NB4 (cell line): ENCODE data around the gene NTNG2.

Experiments used
- DNase-seq: peaks from one replicate; pipeline ENCODE4 v3.0.0; 2010; ENCODE audit warnings: low read depth
- H3K4me3 ChIP-seq: one replicate; pipeline ENCODE4 v1.5.1; 2011; ENCODE audit warnings: mild to moderate bottlenecking, low read depth, low read length, moderate library complexity
- MYC ChIP-seq: IDR thresholded peaks from 2 replicates; pipeline ENCODE4 v1.6.1; 2011; ENCODE audit warnings: low read depth, low read length
- POLR2A ChIP-seq: IDR thresholded peaks from 2 replicates; pipeline ENCODE4 v1.6.1; 2011; ENCODE audit warnings: mild to moderate bottlenecking; ENCODE audit not compliant: insufficient read length; ENCODE audit errors: extremely low read depth
- TF ChIP-seq, protein P1 (sequence below): IDR thresholded peaks from one replicate; pipeline ENCODE4 v1.5.1; 2012; ENCODE audit warnings: low read depth, low read length
- TF ChIP-seq, protein P2 (sequence below): IDR thresholded peaks from 2 replicates; pipeline ENCODE4 v1.6.1; 2011; ENCODE audit warnings: low read depth, low read length

NTNG2 gene

DNA sequence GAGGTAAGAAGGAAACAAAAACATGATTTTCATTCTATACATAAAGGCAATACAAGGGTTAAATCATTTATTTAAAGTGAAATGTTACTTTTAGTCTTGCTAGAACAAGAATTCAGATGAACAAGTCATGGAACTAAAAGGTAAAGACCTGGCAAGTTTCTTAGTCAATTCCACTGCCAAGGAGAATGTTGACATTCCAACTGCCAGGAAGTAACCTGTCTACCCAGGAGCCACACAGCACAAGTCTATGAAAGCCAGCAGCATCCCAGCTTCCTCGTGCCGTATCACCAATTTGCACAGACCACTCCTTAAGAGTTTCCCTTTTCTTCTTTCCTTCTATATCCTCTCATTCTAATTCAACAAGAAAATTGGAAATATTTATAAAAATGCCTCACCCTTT is 113.0 kb downstream of the NTNG2 start:
- TF ChIP-seq POLR2A (no peak), MYC (no peak)
- TF ChIP-seq, protein P1, sequence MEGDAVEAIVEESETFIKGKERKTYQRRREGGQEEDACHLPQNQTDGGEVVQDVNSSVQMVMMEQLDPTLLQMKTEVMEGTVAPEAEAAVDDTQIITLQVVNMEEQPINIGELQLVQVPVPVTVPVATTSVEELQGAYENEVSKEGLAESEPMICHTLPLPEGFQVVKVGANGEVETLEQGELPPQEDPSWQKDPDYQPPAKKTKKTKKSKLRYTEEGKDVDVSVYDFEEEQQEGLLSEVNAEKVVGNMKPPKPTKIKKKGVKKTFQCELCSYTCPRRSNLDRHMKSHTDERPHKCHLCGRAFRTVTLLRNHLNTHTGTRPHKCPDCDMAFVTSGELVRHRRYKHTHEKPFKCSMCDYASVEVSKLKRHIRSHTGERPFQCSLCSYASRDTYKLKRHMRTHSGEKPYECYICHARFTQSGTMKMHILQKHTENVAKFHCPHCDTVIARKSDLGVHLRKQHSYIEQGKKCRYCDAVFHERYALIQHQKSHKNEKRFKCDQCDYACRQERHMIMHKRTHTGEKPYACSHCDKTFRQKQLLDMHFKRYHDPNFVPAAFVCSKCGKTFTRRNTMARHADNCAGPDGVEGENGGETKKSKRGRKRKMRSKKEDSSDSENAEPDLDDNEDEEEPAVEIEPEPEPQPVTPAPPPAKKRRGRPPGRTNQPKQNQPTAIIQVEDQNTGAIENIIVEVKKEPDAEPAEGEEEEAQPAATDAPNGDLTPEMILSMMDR: no peak
- TF ChIP-seq, protein P2, sequence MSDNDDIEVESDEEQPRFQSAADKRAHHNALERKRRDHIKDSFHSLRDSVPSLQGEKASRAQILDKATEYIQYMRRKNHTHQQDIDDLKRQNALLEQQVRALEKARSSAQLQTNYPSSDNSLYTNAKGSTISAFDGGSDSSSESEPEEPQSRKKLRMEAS: no peak
- H3K4me3 ChIP-seq: no peak overlapping the region
- no peak for DNase-seq

DNA sequence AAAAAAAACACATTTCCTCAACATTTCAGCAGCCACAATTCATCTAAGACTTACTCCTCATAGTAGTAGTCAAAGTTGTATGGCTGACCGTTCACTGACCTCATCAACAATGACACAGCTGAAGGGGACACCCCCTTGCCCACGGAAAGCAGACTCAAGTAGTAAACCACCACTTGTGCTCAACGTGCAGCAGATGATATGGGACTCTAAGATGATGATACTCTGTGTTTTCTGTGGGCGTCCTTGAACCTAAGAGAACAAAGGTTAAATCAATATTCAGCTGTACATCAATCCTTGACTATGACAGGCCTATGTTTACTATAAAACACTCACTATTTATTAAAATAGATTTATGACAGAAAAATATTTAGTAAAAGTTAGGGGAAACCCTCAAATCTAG is 121.3 kb downstream of the NTNG2 start:
- TF ChIP-seq MYC (no peak), POLR2A (no peak)
- TF ChIP-seq, protein P1: no peak
- TF ChIP-seq, protein P2: no peak
- no peak for DNase-seq
- H3K4me3 ChIP-seq: no peak overlapping the region

DNA sequence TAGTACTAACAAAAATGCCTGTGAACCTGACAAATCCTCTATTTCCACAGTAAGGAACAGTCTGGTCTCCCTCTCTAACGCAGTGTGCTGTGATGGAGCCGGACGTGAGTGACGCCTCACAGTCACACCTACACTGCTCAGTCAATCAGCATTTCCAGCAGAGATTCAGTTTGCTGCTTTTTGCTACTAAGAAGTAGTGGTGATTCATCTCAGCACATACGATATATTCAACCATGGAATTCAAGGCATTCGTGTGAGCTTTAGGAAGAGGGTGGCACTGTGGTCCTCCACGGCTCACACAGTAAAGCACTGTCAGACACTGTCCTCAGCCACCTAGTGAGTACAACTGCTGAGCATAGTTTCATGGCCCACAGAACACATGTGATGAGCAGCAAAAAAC is 122.0 kb downstream of the NTNG2 start:
- no peak overlapping the region for H3K4me3 ChIP-seq
- TF ChIP-seq POLR2A: no peak
- TF ChIP-seq MYC: no peak
- TF ChIP-seq, protein P2: no peak
- TF ChIP-seq, protein P1: no peak
- DNase-seq: no peak

DNA sequence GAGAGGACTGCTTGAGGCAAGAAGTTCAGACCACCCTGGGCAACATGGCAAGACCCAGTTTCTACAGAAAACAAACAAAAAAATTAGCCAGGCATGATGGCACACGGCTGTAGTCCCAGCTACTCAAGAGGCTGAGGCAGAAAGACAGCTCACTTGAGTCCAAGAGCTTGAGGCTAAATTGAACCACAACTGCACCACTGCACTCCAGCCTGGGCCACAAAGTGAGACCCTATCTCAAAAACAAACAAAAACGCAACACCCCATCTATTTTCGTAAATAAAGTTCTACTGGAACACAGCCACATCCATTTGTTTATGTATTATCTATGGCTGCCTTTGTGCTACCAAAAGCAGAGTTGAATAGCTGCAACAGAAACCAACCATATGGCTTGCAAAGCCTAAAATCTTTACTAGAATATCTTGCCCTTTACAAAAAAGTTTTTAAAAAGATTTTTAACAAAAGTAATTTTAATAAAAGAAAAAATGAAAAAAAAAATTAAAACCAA is 125.5 kb downstream of the NTNG2 start:
- H3K4me3 ChIP-seq: no peak overlapping the region
- TF ChIP-seq, protein P2: no peak
- TF ChIP-seq POLR2A: no peak
- TF ChIP-seq, protein P1: no peak
- no peak for TF ChIP-seq MYC
- no peak for DNase-seq

DNA sequence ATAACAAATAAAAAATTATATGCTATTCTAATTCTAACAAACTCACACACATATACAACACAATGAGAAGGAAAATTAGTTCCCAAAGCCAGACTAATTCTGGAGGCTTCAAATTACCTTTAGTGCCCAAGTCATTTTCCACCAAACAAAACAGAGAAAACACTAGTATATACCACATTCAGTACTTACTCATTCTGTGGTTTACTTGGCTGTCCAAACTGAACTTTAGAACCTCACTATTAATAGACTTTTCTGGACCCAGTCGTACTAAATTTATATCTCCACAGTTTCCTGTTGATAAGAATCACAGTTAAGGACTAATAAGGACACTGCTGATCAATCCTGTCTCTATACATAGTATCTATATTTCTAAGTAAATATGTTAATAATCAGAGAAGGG is 126.5 kb downstream of the NTNG2 start:
- DNase-seq: no peak
- no peak overlapping the region for H3K4me3 ChIP-seq
- TF ChIP-seq, protein P2: no peak
- TF ChIP-seq MYC: no peak
- no peak for TF ChIP-seq POLR2A
- TF ChIP-seq, protein P1: no peak
